DOHH2 (cell line): Measurements from ENCODE around the gene CXorf58.

Experiments
- H3F3A ChIP-seq: fragments of 200-600 bp; sonication (generic), shearing (Covaris generic); 2 replicates; pipeline ENCODE4 v1.6.0; 2016; ENCODE audit warnings: antibody characterized with exemption, mild to moderate bottlenecking; ENCODE audit not compliant: control insufficient read depth, insufficient read depth
- H3K27ac ChIP-seq: fragments of 200-600 bp; sonication (generic); 2 replicates; pipeline ENCODE4 v1.5.1; 2014; ENCODE audit warnings: low read depth, mild to moderate bottlenecking, low read length, moderate library complexity
- H3K27me3 ChIP-seq: fragments of 200-600 bp; sonication (generic); 2 replicates; pipeline ENCODE4 v1.6.1; 2014; ENCODE audit warnings: mild to moderate bottlenecking, low read length, mixed read lengths; ENCODE audit not compliant: control insufficient read depth
- H3K36me3 ChIP-seq: fragments of 200-600 bp; sonication (generic); 2 replicates; pipeline ENCODE4 v1.6.1; 2014; ENCODE audit warnings: mild to moderate bottlenecking, low read length, moderate library complexity, mixed read lengths; ENCODE audit not compliant: control insufficient read depth
- H3K4me1 ChIP-seq: fragments of 200-600 bp; sonication (generic); 2 replicates; pipeline ENCODE4 v1.6.1; 2014; ENCODE audit warnings: mild to moderate bottlenecking, low read length, mixed read lengths; ENCODE audit not compliant: control insufficient read depth
- H3K4me2 ChIP-seq: fragments of 200-600 bp; sonication (generic); 2 replicates; pipeline ENCODE4 v1.6.0; 2014; ENCODE audit warnings: mild to moderate bottlenecking, low read length, moderate library complexity
- H3K4me3 ChIP-seq: fragments of 200-600 bp; sonication (generic); 2 replicates; pipeline ENCODE4 v1.5.1; 2014; ENCODE audit warnings: mild to moderate bottlenecking, low read length, mixed read lengths
- H3K79me2 ChIP-seq: fragments of 200-600 bp; sonication (generic); 2 replicates; pipeline ENCODE4 v1.6.1; 2014; ENCODE audit warnings: mild to moderate bottlenecking, low read length, mixed read lengths; ENCODE audit not compliant: control insufficient read depth
- H3K9me2 ChIP-seq: fragments of 200-600 bp; sonication (generic); replicated peaks from 2 replicates; pipeline ENCODE4 v1.6.1; 2014; ENCODE audit warnings: mild to moderate bottlenecking, low read length, mixed read lengths; ENCODE audit not compliant: control insufficient read depth
- H3K9me3 ChIP-seq: fragments of 200-600 bp; sonication (generic); 2 replicates; pipeline ENCODE4 v1.6.1; 2014; ENCODE audit warnings: antibody characterized with exemption, low read length, mixed read lengths; ENCODE audit not compliant: control insufficient read depth, insufficient read depth
- H4K20me1 ChIP-seq: fragments of 200-600 bp; sonication (generic); 2 replicates; pipeline ENCODE4 v1.6.0; 2014; ENCODE audit warnings: low read depth, mild to moderate bottlenecking, antibody characterized with exemption, low read length, moderate library complexity; ENCODE audit not compliant: control insufficient read depth, insufficient read depth
- EZH2phosphoT487 ChIP-seq: fragments of 200-600 bp; sonication (generic); IDR thresholded peaks from 2 replicates; pipeline ENCODE4 v1.6.1; 2017; ENCODE audit warnings: borderline replicate concordance, mild to moderate bottlenecking, antibody characterized with exemption, low read length, moderate library complexity, mixed read lengths
- TF ChIP-seq, protein P1 (sequence below): fragments of 200-600 bp; sonication (generic); IDR thresholded peaks from one replicate; pipeline ENCODE4 v1.5.1; 2014; ENCODE audit warnings: antibody characterized with exemption, mild to moderate bottlenecking, low read depth, low read length; ENCODE audit not compliant: poor library complexity, severe bottlenecking

Gene CXorf58

DNA sequence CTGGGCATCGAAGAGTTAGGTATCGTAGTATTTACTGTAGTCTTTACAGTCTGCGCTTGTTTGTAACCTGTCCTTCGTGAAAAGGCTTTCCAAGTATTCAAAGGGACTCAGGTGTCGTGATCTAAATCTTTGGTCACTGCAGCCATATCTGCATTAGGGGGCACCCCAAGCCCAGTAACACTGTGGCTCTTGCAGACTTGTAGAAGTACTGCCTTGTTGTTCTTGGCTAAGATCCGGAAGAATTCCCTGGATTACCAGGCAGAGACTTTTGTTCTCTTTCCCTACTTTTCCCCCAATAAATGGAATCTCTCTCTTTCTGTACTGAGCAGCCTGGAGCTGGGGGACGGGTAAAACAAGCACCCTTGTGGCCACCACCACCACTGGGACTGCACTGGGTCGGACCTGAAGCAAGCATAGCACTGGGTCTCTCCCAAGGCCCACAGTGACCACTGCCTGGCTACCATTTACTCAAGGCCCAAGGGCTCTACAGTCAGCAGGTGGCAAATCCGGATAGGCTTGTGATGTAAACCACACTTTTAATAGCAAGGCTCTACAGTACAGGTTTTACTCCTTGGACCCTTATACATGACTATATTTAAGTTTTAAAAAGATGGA, 12.0 kb downstream of the CXorf58 start:
- no peaks in the 10 kb centered on the region for H3K9me2 ChIP-seq
- no peaks in the 10 kb centered on the region for H3K27me3 ChIP-seq
- H4K20me1 ChIP-seq, result no peaks in the 10 kb centered on the region
- H3K36me3 ChIP-seq, result no peaks in the 10 kb centered on the region
- H3K4me2 ChIP-seq, result no peak overlapping the region
- no peaks in the 10 kb centered on the region for H3F3A ChIP-seq
- no peak overlapping the region for H3K4me3 ChIP-seq
- H3K27ac ChIP-seq, result no peak overlapping the region
- H3K4me1 ChIP-seq, result no peaks in the 10 kb centered on the region
- H3K9me3 ChIP-seq, result no peaks in the 10 kb centered on the region
- no peaks in the 10 kb centered on the region for H3K79me2 ChIP-seq
- TF ChIP-seq EZH2phosphoT487, result no peak
- TF ChIP-seq, protein P1, sequence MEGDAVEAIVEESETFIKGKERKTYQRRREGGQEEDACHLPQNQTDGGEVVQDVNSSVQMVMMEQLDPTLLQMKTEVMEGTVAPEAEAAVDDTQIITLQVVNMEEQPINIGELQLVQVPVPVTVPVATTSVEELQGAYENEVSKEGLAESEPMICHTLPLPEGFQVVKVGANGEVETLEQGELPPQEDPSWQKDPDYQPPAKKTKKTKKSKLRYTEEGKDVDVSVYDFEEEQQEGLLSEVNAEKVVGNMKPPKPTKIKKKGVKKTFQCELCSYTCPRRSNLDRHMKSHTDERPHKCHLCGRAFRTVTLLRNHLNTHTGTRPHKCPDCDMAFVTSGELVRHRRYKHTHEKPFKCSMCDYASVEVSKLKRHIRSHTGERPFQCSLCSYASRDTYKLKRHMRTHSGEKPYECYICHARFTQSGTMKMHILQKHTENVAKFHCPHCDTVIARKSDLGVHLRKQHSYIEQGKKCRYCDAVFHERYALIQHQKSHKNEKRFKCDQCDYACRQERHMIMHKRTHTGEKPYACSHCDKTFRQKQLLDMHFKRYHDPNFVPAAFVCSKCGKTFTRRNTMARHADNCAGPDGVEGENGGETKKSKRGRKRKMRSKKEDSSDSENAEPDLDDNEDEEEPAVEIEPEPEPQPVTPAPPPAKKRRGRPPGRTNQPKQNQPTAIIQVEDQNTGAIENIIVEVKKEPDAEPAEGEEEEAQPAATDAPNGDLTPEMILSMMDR, result no peak

DNA sequence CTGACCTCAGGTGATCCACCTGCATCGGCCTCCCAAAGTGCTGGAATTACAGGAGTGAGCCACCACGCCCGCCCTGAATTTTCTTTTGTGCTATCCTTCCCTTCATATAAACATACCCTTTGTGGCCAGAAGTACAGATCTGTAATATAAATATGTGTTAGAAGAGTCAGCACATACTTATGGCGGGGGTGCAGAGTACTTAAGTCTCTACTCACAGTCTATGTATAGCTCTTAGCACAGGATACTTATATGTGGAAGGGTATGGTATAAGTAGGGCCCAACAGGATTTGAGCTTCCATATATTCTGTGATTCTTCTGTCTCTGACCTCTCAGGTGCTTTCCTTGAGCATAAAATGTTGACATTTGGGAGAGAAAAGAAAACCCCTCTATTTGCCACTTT, 18.2 kb downstream of the CXorf58 start:
- H3K4me2 ChIP-seq, result no peak overlapping the region
- no peak overlapping the region for H3K4me3 ChIP-seq
- H3K9me3 ChIP-seq, result no peaks in the 10 kb centered on the region
- H3K79me2 ChIP-seq, result no peaks in the 10 kb centered on the region
- H3K27me3 ChIP-seq, result no peaks in the 10 kb centered on the region
- no peaks in the 10 kb centered on the region for H3F3A ChIP-seq
- H3K9me2 ChIP-seq, result no peaks in the 10 kb centered on the region
- TF ChIP-seq, protein P1, result no peak
- no peak for TF ChIP-seq EZH2phosphoT487
- no peaks in the 10 kb centered on the region for H4K20me1 ChIP-seq
- no peaks in the 10 kb centered on the region for H3K36me3 ChIP-seq
- no peaks in the 10 kb centered on the region; the same call in 1 of the 2 replicates for H3K4me1 ChIP-seq
- no peak overlapping the region for H3K27ac ChIP-seq

DNA sequence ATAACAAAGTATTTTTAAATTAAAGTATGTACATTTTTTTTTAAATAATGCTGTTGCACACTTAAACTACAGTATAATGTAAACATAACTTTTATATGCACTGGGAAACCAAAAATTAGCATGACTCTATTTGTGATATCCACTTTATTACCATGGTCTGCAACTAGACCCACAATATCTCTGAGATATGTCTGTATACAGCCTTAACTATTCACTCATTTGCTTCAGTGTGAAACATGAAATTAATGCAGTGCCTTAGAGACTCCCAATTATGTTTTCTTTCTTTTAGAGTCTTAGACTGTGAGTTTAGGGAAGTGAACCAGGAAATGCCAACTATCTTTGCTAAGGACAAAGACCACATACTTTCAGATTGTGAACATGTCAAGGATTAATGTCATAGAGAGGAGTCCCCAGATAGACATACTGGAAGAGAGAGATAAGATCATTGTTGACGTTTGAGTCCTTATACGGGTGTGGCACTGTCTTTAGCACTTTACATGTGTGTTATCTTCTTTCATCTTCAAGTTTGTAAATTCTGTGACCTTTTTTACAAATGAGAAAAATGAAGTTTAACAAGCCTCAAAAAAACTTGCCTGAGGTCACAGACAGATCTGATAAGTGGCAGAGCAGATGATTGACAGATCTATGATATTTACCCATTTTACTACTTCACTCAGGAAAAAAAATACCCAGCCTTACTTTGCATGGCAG, 23.2 kb downstream of the CXorf58 start:
- H3K9me3 ChIP-seq, result no peaks in the 10 kb centered on the region
- no peaks in the 10 kb centered on the region for H4K20me1 ChIP-seq
- H3K27me3 ChIP-seq, result no peaks in the 10 kb centered on the region
- H3K9me2 ChIP-seq, result no peaks in the 10 kb centered on the region
- H3F3A ChIP-seq, result no peaks in the 10 kb centered on the region
- no peak overlapping the region for H3K27ac ChIP-seq
- no peaks in the 10 kb centered on the region for H3K36me3 ChIP-seq
- no peaks in the 10 kb centered on the region for H3K79me2 ChIP-seq
- no peak overlapping the region for H3K4me3 ChIP-seq
- TF ChIP-seq EZH2phosphoT487, result no peak
- TF ChIP-seq, protein P1, result no peak
- no peak overlapping the region for H3K4me2 ChIP-seq
- no peaks in the 10 kb centered on the region; the same call in 1 of the 2 replicates for H3K4me1 ChIP-seq
